ENCODE measurements around the gene MRPL21.

The MRPL21 gene

GRCh38 chr11:68897441-68897840 lies 6.2 kb downstream of the MRPL21 start:
- Histone ChIP-seq H3K27me3 (no peaks in the 10 kb centered on the region), H3K4me1 (no peaks in the 10 kb centered on the region), H3K36me3 (peaks cover 73% of the 10 kb centered on the region), H3K4me3 (ENCODE audit: low read depth, low read length) (no peak overlapping the region), H3K9me3 (no peaks in the 10 kb centered on the region)
- no peak for DNase-seq
- TF ChIP-seq, protein P1, sequence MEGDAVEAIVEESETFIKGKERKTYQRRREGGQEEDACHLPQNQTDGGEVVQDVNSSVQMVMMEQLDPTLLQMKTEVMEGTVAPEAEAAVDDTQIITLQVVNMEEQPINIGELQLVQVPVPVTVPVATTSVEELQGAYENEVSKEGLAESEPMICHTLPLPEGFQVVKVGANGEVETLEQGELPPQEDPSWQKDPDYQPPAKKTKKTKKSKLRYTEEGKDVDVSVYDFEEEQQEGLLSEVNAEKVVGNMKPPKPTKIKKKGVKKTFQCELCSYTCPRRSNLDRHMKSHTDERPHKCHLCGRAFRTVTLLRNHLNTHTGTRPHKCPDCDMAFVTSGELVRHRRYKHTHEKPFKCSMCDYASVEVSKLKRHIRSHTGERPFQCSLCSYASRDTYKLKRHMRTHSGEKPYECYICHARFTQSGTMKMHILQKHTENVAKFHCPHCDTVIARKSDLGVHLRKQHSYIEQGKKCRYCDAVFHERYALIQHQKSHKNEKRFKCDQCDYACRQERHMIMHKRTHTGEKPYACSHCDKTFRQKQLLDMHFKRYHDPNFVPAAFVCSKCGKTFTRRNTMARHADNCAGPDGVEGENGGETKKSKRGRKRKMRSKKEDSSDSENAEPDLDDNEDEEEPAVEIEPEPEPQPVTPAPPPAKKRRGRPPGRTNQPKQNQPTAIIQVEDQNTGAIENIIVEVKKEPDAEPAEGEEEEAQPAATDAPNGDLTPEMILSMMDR (IDR thresholded peaks at IDR 0.05; ENCODE audit: low read depth, low read length): no peak

GRCh38 chr11:68896171-68896959 lies 7.3 kb downstream of the MRPL21 start:
- peaks cover 5% of the 10 kb centered on the region for H3K4me1 ChIP-seq
- TF ChIP-seq, protein P1 (IDR thresholded peaks at IDR 0.05; ENCODE audit: low read depth, low read length): no peak
- no peaks in the 10 kb centered on the region for H3K27me3 ChIP-seq
- no peaks in the 10 kb centered on the region for H3K9me3 ChIP-seq
- H3K36me3 ChIP-seq: peaks cover 75% of the 10 kb centered on the region
- H3K4me3 ChIP-seq (ENCODE audit: low read depth, low read length): no peak overlapping the region
- no peak for DNase-seq

DNA sequence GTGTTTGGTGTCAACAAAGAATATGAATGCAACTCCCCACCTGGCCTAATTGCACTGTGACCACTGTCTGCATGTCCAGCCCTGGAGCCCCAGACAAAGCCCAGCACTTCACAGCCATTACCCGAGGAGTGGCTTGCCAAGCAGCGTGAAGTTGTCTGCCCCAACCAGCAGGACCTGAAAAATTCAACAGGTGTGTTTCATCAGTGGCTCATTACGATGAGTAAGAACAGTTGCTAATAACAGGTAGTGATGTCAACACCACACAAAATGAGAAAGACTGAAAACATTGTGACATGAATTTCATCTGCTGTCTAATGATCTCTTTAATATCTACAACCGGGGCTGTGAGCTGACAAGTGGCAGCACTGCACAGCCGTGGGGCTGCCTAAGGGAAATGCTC lies 10.3 kb downstream of the MRPL21 start:
- H3K27me3 ChIP-seq: no peaks in the 10 kb centered on the region
- DNase-seq: no peak
- no peaks in the 10 kb centered on the region for H3K9me3 ChIP-seq
- H3K4me1 ChIP-seq: peaks cover 24% of the 10 kb centered on the region
- TF ChIP-seq, protein P1 (IDR thresholded peaks at IDR 0.05; ENCODE audit: low read depth, low read length): no peak
- no peak overlapping the region for H3K4me3 ChIP-seq (ENCODE audit: low read depth, low read length)
- peaks cover 63% of the 10 kb centered on the region for H3K36me3 ChIP-seq

DNA sequence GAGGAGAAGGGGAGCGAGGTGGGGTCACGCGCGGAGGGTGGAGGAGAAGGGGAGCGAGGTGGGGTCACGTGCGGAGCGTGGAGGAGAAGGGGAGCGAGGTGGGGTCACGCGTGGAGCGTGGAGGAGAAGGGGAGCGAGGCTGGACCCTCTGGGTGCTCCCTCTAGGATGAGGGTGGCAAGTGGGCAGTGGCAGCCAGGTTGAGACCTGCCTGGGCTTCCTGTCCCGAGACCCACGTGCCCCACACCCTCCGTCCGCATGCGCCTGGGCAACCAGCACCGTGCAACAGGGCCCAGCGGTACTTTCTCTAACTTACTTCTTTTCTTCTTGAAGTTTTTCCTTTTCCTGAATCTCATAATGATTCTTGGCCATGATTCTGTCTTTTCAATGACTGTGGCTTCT lies 11.1 kb downstream of the MRPL21 start:
- Histone ChIP-seq H3K9me3 (no peaks in the 10 kb centered on the region), H3K4me1 (peaks cover 24% of the 10 kb centered on the region), H3K36me3 (peaks cover 56% of the 10 kb centered on the region), H3K27me3 (no peaks in the 10 kb centered on the region), H3K4me3 (ENCODE audit: low read depth, low read length) (no peak overlapping the region)
- DNase-seq: no peak
- TF ChIP-seq, protein P1 (IDR thresholded peaks at IDR 0.05; ENCODE audit: low read depth, low read length): no peak

DNA sequence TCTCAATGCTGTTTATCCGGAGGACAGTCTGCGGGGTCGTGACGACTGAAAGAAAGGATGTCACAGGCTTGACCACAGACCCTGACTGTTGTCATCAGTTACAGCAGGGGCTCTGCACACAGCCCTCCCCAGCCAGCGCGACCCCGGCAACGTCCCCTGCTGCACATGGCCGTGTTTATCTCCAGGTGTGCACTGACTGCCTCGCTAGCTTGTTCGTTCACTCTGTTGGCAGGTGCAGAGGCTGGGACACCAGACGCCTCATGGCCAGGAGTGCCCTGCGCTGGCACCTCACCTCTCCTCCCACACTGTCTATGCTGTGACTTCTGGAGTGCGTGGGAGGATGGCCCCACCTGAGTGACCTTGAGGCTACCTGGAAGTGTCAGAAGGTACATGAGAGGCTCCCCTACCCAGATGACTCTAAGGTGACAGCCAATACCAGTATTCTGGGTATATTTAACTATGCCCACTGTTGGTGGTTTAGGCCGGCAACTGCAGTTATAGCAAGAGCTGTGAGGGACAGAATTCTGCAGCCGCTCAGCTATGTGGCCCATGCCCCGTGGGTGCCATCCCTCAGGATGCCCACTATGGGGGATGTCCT lies 12.2 kb downstream of the MRPL21 start:
- peaks cover 44% of the 10 kb centered on the region for H3K36me3 ChIP-seq
- TF ChIP-seq, protein P1 (IDR thresholded peaks at IDR 0.05; ENCODE audit: low read depth, low read length): no peak
- DNase-seq: peak; percentile 42
- H3K4me3 ChIP-seq (ENCODE audit: low read depth, low read length): peak overlapping the region; percentile 0
- peaks cover 24% of the 10 kb centered on the region for H3K4me1 ChIP-seq
- no peaks in the 10 kb centered on the region for H3K9me3 ChIP-seq
- no peaks in the 10 kb centered on the region for H3K27me3 ChIP-seq
